Measurements from ENCODE around the gene ARMC6. TPM values are rescaled to one million over a fixed set of nuclear protein-coding genes. Genes with fewer than 3 reads are reported as not detected.
A peak's percentile ranks its signal among the peaks of the same experiment; 100 is the strongest.

Gene ARMC6
- total and polyA plus RNA-seq, 2 of the 13 experiments (the other 11 are each of a cell fraction or from before 2014, with no cell fraction given) = 16.2 to 36.8 TPM

GRCh38 chr19:19039901-19040300 lies 6.5 kb downstream of the ARMC6 start:
- TF ChIP-seq SMYD3 (CRISPR knock-in tag; IDR thresholded peaks at IDR 0.05) (no peak), ZNF350 (CRISPR knock-in tag; IDR thresholded peaks at IDR 0.05; ENCODE audit: borderline replicate concordance, low read depth) (no peak)
- TF ChIP-seq, protein P1, sequence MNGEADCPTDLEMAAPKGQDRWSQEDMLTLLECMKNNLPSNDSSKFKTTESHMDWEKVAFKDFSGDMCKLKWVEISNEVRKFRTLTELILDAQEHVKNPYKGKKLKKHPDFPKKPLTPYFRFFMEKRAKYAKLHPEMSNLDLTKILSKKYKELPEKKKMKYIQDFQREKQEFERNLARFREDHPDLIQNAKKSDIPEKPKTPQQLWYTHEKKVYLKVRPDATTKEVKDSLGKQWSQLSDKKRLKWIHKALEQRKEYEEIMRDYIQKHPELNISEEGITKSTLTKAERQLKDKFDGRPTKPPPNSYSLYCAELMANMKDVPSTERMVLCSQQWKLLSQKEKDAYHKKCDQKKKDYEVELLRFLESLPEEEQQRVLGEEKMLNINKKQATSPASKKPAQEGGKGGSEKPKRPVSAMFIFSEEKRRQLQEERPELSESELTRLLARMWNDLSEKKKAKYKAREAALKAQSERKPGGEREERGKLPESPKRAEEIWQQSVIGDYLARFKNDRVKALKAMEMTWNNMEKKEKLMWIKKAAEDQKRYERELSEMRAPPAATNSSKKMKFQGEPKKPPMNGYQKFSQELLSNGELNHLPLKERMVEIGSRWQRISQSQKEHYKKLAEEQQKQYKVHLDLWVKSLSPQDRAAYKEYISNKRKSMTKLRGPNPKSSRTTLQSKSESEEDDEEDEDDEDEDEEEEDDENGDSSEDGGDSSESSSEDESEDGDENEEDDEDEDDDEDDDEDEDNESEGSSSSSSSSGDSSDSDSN (CRISPR knock-in tag; IDR thresholded peaks at IDR 0.05) = 0 out of 2 replicates have a peak, but pooled peaks have one; percentile 4
- no peaks in the 10 kb centered on the region for H4K20me1 ChIP-seq (ENCODE audit: insufficient read depth, low read length)
- intact Hi-C loops (cut with micrococcal nuclease; ENCODE audit: unreplicated experiment) = no loop called here
- H3K27ac ChIP-seq (ENCODE audit: extremely low read length, insufficient read depth, low read length) = no peak overlapping the region
- POLR2A ChIA-PET = interaction anchor here (0.9 to 1.1 kb wide), 2 partner anchors 23 to 59 kb away, joined by 3 to 9 read pairs; partner anchors contain the start of gene SLC25A42
- peaks cover 26% of the 10 kb centered on the region for H3K4me1 ChIP-seq (ENCODE audit: insufficient read depth, low read length)
- no peak for DNase-seq (ENCODE audit: low spot score)
- H2AFZ ChIP-seq (ENCODE audit: low read length) = no peak overlapping the region
- BruUV-seq (replicated peaks) = no TSS peak
- no peaks in the 10 kb centered on the region for H3K9me3 ChIP-seq (ENCODE audit: low read length)
- in situ Hi-C loops (cut with HindIII; ENCODE audit: extremely low pct_ligation_motif_present, low pct_unique_long_range_greater_than_20kb) = no loop called here
- H3K9ac ChIP-seq (ENCODE audit: insufficient read depth, low read depth, low read length) = no peak overlapping the region
- H3K4me3 ChIP-seq (replicated peaks in 1 of 3; ENCODE audit: insufficient read depth in 1 of 3, low read depth in 2 of 3, low read length in 3 of 3) = no peak overlapping the region
- CTCF ChIA-PET (ENCODE audit: low intra/inter-chr PET ratio, low total read pairs) = no interaction called here
- H3K79me2 ChIP-seq (ENCODE audit: insufficient read depth, low read length) = peaks cover 32% of the 10 kb centered on the region
- FAIRE-seq = no peak
- no peaks in the 10 kb centered on the region for H3K27me3 ChIP-seq (ENCODE audit: control insufficient read depth in 1 of 2, insufficient read depth in 2 of 2, low read length in 2 of 2)
- 90% methylated on average over 2 of the region's 4 CpGs for WGBS (ENCODE audit: low lambda C conversion rate)
- no peak overlapping the region for H3K4me2 ChIP-seq (ENCODE audit: low read depth, low read length)
- H3K36me3 ChIP-seq (replicated peaks in 1 of 2; ENCODE audit: control insufficient read depth in 1 of 2, insufficient read depth in 2 of 2, low read length in 2 of 2) = peaks cover 26 to 32% of the 10 kb centered on the region in 2 experiments
- ATAC-seq = no peak

DNA sequence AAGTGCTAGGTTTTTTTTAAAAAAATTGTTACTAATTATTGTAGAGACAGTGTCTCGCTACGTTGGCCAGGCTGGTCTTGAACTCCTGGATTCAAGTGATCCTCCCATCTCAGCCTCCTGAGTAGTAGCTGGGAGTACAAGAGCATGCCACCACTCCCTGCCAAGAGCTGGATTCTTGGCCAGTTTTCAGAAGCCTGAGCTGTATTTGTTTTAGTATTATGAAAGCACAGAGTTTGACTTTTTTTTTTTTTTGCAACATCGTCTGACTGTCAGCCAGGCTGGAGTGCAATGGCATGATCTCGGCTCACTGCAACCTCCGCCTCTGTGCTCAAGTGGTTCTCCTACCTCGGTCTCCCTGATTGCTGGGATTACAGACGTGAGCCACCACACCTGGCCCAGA lies 7.0 kb downstream of the ARMC6 start:
- peak overlapping the region; percentile 5 for H3K27ac ChIP-seq (ENCODE audit: extremely low read length, insufficient read depth, low read length)
- no peaks in the 10 kb centered on the region for H3K27me3 ChIP-seq (ENCODE audit: control insufficient read depth in 1 of 2, insufficient read depth in 2 of 2, low read length in 2 of 2)
- no peaks in the 10 kb centered on the region for H4K20me1 ChIP-seq (ENCODE audit: insufficient read depth, low read length)
- no peak overlapping the region for H2AFZ ChIP-seq (ENCODE audit: low read length)
- CTCF ChIA-PET (ENCODE audit: low intra/inter-chr PET ratio, low total read pairs) = no interaction called here
- in situ Hi-C loops (cut with HindIII; ENCODE audit: extremely low pct_ligation_motif_present, low pct_unique_long_range_greater_than_20kb) = no loop called here
- intact Hi-C loops (cut with micrococcal nuclease; ENCODE audit: unreplicated experiment) = no loop called here
- peaks cover 24 to 32% of the 10 kb centered on the region in 2 experiments for H3K36me3 ChIP-seq (replicated peaks in 1 of 2; ENCODE audit: control insufficient read depth in 1 of 2, insufficient read depth in 2 of 2, low read length in 2 of 2)
- no peak overlapping the region for H3K4me3 ChIP-seq (replicated peaks in 1 of 3; ENCODE audit: insufficient read depth in 1 of 3, low read depth in 2 of 3, low read length in 3 of 3)
- POLR2A ChIA-PET = interaction anchor here (0.7 to 1.1 kb wide), 3 partner anchors 22 to 247 kb away, joined by 3 to 9 read pairs (median 3); partner anchors contain the start of gene SLC25A42
- H3K79me2 ChIP-seq (ENCODE audit: insufficient read depth, low read length) = peaks cover 28% of the 10 kb centered on the region
- peak; percentile 89 for ATAC-seq
- H3K4me1 ChIP-seq (ENCODE audit: insufficient read depth, low read length) = peaks cover 20% of the 10 kb centered on the region
- peak overlapping the region; percentile 46 for H3K4me2 ChIP-seq (ENCODE audit: low read depth, low read length)
- peak; percentile 76 for DNase-seq (ENCODE audit: low spot score)
- H3K9ac ChIP-seq (ENCODE audit: insufficient read depth, low read depth, low read length) = no peak overlapping the region
- no peaks in the 10 kb centered on the region for H3K9me3 ChIP-seq (ENCODE audit: low read length)
- FAIRE-seq = peak; percentile 63
- 43% methylated on average over 7 of the region's 7 CpGs for WGBS (ENCODE audit: low lambda C conversion rate)
- BruUV-seq (replicated peaks) = no TSS peak
- TF ChIP-seq, protein P2, sequence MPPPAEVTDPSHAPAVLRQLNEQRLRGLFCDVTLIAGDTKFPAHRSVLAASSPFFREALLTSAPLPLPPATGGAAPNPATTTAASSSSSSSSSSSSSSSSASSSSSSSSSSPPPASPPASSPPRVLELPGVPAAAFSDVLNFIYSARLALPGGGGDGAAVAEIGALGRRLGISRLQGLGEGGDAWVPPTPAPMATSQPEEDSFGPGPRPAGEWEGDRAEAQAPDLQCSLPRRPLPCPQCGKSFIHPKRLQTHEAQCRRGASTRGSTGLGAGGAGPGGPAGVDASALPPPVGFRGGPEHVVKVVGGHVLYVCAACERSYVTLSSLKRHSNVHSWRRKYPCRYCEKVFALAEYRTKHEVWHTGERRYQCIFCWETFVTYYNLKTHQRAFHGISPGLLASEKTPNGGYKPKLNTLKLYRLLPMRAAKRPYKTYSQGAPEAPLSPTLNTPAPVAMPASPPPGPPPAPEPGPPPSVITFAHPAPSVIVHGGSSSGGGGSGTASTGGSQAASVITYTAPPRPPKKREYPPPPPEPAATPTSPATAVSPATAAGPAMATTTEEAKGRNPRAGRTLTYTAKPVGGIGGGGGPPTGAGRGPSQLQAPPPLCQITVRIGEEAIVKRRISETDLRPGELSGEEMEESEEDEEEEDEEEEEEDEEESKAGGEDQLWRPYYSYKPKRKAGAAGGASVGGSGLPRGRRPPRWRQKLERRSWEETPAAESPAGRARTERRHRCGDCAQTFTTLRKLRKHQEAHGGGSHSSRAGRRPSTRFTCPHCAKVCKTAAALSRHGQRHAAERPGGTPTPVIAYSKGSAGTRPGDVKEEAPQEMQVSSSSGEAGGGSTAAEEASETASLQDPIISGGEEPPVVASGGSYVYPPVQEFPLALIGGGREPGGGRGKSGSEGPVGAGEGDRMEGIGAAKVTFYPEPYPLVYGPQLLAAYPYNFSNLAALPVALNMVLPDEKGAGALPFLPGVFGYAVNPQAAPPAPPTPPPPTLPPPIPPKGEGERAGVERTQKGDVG (CRISPR knock-in tag; IDR thresholded peaks at IDR 0.05; ENCODE audit: borderline replicate concordance) = no peak
- TF ChIP-seq, protein P3, sequence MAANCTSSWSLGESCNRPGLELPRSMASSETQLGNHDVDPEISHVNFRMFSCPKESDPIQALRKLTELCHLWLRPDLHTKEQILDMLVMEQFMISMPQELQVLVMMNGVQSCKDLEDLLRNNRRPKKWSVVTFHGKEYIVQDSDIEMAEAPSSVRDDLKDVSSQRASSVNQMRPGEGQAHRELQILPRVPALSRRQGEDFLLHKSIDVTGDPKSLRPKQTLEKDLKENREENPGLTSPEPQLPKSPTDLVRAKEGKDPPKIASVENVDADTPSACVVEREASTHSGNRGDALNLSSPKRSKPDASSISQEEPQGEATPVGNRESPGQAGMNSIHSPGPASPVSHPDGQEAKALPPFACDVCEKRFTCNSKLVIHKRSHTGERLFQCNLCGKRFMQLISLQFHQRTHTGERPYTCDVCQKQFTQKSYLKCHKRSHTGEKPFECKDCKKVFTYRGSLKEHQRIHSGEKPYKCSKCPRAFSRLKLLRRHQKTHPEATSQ (CRISPR knock-in tag; IDR thresholded peaks at IDR 0.05; ENCODE audit: borderline replicate concordance) = 0 out of 2 replicates have a peak, but pooled peaks have one; percentile 29
- TF ChIP-seq POGZ (CRISPR knock-in tag; IDR thresholded peaks at IDR 0.05) = no peak
- TF ChIP-seq MAFF (IDR thresholded peaks at IDR 0.05; ENCODE audit: low read depth, low read length) = no peak
- TF ChIP-seq ZMYM2 (CRISPR knock-in tag; IDR thresholded peaks at IDR 0.05) = peak; percentile 93
- TF ChIP-seq ZNF367 (CRISPR knock-in tag; IDR thresholded peaks at IDR 0.05; ENCODE audit: borderline replicate concordance) = no peak

All from HepG2 (cell line).